ENCODE data around the gene DLG4.
A peak's percentile ranks its signal among the peaks of the same experiment; 100 is the strongest.

Gene DLG4

DNA sequence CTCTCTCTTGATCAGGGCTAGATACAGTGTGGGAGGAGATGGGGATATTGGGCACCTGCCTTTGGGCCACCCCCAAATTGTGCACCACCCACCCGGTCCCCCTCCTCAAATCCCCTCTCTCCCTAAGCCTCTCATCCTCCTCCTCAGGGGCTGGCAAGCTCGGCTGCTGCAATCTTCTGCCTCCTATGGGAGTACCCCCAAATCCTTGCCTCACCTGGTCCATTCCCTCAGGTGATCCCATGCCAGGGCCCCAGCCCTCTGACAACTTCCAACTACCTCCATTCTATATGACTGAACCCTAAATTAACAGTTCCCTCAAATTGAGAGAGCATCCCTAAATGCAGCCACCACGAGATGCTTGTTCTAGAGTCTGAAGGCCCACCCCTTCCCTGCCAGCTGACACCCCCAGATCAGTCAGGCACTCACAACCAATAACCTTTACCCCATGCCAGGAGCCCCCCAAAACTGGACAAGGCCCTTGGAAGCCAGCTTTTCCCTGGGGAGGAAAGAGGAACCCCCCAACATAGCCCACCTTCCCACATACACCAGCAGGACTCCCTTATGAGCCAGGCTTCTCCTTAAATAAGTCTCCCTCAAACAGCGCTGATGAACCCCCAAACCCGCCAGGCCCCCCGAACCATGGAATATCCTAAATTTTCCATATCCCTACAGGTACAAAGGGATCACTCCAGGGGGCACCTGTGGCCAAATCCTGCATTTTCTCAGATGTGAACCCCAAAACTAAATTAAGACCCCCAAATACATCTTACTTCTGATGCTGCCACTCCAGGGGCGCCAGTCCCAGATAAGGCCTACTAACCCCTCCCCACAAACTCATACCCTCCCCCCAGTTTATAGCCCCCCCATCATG is 3.2 kb downstream of the DLG4 start:
- H3K4me3 ChIP-seq = peak overlapping the region; percentile 57 to 82 (median 70)
- H3K4me1 ChIP-seq = peaks cover 60 to 81% (median 73%) of the 10 kb centered on the region in 10 experiments
- H3K36me3 ChIP-seq = peaks cover under 1 to 7% (median 4%) of the 10 kb centered on the region in 11 experiments; a peak in 17 of 22 replicates
- H3K9me3 ChIP-seq (replicated peaks in 1 of 11) = no peaks in the 10 kb centered on the region
- TF ChIP-seq Cebpa-rat (IDR thresholded peaks at IDR 0.05) = no peak
- peak overlapping the region in 10 of 11 experiments; percentile 35 to 74 (median 60); a peak in 19 of 22 replicates for H3K27ac ChIP-seq
- H3K27me3 ChIP-seq = no peaks in the 10 kb centered on the region
- H4K20me1 ChIP-seq = peaks cover 13 to 66% (median 40%) of the 10 kb centered on the region in 11 experiments; a peak in 20 of 22 replicates
- peak overlapping the region; percentile 68 to 82 (median 80) for H3K9ac ChIP-seq
- H3K4me2 ChIP-seq = peak overlapping the region; percentile 94 to 100 (median 99)

DNA sequence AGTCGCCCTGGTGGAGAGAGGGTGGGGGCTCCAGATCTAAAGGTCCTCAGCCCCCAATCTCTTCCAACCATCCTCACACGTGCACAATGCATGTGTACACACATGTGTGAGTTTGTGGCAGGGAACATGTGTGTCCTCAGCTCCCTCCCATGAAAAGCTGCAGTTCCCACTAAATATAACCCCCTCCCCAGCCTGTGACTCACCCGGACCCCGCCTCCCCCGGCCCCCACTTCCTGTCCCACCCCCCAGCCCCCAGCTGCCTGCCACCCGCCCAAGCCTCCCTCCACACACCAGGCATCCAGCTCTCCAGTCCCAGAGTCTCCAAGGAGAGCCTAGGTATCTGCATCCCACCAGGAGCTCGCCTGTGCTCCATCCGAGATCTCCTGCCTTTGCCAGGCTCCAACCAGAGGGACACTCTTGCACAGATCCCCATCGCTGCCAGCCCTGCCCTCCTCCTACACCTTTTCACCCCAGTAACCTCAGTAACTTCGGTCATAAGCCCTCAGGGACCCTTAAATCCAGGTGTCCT is 3.9 kb downstream of the DLG4 start:
- Histone ChIP-seq H3K4me2 (peak overlapping the region; percentile 94 to 100 (median 99)), H3K9me3 (replicated peaks in 1 of 11) (no peaks in the 10 kb centered on the region), H3K27me3 (no peaks in the 10 kb centered on the region), H3K36me3 (peaks cover 0 to 4% (median 0%) of the 10 kb centered on the region in 11 experiments; a peak in 1 of 22 replicates), H4K20me1 (peaks cover 12 to 65% (median 37%) of the 10 kb centered on the region in 11 experiments; a peak in 20 of 22 replicates), H3K27ac (peak overlapping the region in 9 of 11 experiments; percentile 60 to 87 (median 80); a peak in 18 of 22 replicates), H3K9ac (peak overlapping the region; percentile 68 to 82 (median 80)), H3K4me3 (peak overlapping the region; percentile 57 to 82 (median 70)), H3K4me1 (peaks cover 53 to 78% (median 69%) of the 10 kb centered on the region in 10 experiments)
- no peak for TF ChIP-seq Cebpa-rat (IDR thresholded peaks at IDR 0.05)

DNA sequence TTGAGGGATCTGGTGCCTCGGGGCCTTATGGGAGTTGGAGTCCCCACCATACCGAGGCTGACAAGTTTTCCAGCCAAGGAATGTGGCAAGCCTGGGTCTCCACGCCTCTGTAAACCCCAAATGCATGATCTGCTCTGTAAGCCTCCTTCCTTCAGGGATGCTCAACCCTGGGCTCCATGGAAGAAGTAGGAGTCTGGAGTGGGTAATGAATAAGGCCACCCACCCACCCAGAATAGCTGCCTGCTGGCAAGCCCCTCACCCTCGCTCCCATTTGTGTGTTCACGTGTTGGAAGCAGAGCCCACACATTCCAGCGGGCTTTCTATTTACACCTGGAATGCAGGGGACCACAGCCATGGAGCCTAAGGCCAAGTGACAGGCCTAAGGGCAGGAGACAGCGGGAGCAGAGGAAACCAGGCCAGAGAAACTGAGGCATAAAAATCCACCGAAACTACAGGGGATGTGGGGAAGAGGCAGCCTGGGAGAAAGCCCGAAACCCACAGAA is 4.4 kb downstream of the DLG4 start:
- Histone ChIP-seq H3K9me3 (replicated peaks in 1 of 11) (no peaks in the 10 kb centered on the region), H3K27me3 (no peaks in the 10 kb centered on the region), H3K4me2 (peak overlapping the region; percentile 94 to 100 (median 99)), H3K36me3 (peaks cover 0 to 7% (median 0%) of the 10 kb centered on the region in 11 experiments; a peak in 3 of 22 replicates), H3K27ac (peak overlapping the region in 9 of 11 experiments; percentile 60 to 87 (median 80); a peak in 19 of 22 replicates), H3K9ac (peak overlapping the region; percentile 28 to 79 (median 71); a peak in 20 of 22 replicates), H3K4me3 (peak overlapping the region; percentile 53 to 82 (median 64)), H4K20me1 (peaks cover 16 to 65% (median 42%) of the 10 kb centered on the region in 11 experiments; a peak in 19 of 22 replicates), H3K4me1 (peaks cover 54 to 73% (median 67%) of the 10 kb centered on the region in 10 experiments)
- no peak for TF ChIP-seq Cebpa-rat (IDR thresholded peaks at IDR 0.05)

DNA sequence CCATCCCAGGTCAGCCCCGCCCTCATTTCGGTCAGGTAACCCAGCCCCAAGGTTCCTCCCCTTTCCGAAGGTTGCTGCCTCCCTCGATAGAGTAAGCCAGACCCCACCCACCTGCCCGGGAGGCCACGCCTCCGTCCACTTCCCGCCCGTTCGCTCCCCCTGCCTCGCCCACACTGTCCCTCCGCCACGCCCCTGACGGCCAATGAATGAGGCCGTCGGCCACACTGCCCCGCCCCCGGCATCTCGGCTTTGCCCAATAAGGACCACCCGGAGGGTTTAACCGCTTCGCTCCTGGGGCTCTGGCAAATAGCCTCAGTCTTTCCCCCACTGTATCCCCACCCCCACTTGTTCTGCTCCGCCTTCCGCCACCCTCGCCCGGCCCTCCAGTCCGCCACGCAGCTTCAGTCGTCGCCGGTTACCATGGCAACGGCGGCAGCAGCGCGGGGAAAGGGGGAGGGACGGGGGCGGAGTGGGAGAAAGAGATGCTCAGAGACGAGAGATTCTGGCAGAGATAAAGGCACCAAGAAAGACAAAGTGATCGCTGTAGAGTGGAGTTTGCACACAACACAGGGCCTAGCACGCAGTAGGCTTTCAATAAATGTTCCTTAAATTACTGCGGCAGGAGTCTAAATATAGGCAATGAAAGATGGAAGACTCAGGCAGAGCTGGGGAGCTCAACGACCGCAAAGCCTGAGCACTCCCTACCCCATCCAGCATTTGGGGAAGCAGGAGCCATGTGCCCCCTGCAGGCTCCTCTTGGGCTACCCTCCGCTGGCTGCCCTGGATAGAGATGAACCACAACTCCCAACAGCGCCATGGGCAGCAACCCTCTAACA is 5.1 kb downstream of the DLG4 start:
- H3K4me2 ChIP-seq = peak overlapping the region; percentile 94 to 100 (median 99)
- peaks cover 0 to 10% (median 0%) of the 10 kb centered on the region in 11 experiments; a peak in 4 of 22 replicates for H3K36me3 ChIP-seq
- no peaks in the 10 kb centered on the region for H3K27me3 ChIP-seq
- H3K4me1 ChIP-seq = peaks cover 58 to 73% (median 66%) of the 10 kb centered on the region in 10 experiments
- peaks cover 16 to 69% (median 48%) of the 10 kb centered on the region in 11 experiments; a peak in 19 of 22 replicates for H4K20me1 ChIP-seq
- H3K9ac ChIP-seq = peak overlapping the region; percentile 58 to 79 (median 71); a peak in 21 of 22 replicates
- H3K27ac ChIP-seq = peak overlapping the region; percentile 38 to 87 (median 80); a peak in 21 of 22 replicates
- TF ChIP-seq Cebpa-rat (IDR thresholded peaks at IDR 0.05) = no peak
- no peaks in the 10 kb centered on the region for H3K9me3 ChIP-seq (replicated peaks in 1 of 11)
- peak overlapping the region; percentile 53 to 82 (median 64) for H3K4me3 ChIP-seq

DNA sequence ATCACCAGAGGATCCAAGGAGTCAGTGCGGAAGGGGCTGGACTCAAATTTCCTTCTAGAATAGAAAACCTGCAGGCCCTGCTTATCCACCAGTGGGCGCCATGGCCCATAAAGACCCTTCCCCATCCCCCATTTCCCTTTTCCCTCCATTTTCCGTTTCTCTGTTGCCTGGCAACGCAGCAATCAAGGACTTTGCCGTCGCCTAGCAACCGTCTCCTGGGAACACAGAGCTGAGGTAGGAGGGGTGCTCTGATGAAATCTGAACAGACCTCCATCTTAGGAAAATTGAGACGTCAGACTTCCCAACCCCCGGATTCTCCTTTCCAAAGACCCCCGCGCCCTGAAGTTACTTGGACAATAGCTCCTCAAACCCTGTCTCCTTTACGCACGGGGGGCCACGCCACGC is 5.7 kb downstream of the DLG4 start:
- H3K27me3 ChIP-seq = no peaks in the 10 kb centered on the region
- peak overlapping the region; percentile 79 to 100 (median 99) for H3K4me2 ChIP-seq
- no peaks in the 10 kb centered on the region for H3K9me3 ChIP-seq (replicated peaks in 1 of 11)
- peak overlapping the region in 10 of 11 experiments; percentile 58 to 79 (median 72); a peak in 21 of 22 replicates for H3K9ac ChIP-seq
- H3K27ac ChIP-seq = peak overlapping the region; percentile 38 to 87 (median 80); a peak in 21 of 22 replicates
- peak in 2 of 11 experiments; percentile 33 to 50; a peak in 3 of 22 replicates for TF ChIP-seq Cebpa-rat (IDR thresholded peaks at IDR 0.05)
- peaks cover 16 to 76% (median 55%) of the 10 kb centered on the region in 11 experiments; a peak in 19 of 22 replicates for H4K20me1 ChIP-seq
- H3K36me3 ChIP-seq = peaks cover 0 to 16% (median 0%) of the 10 kb centered on the region in 11 experiments; a peak in 6 of 22 replicates
- H3K4me3 ChIP-seq = peak overlapping the region; percentile 52 to 82 (median 64)
- peaks cover 58 to 73% (median 62%) of the 10 kb centered on the region in 10 experiments for H3K4me1 ChIP-seq

DNA sequence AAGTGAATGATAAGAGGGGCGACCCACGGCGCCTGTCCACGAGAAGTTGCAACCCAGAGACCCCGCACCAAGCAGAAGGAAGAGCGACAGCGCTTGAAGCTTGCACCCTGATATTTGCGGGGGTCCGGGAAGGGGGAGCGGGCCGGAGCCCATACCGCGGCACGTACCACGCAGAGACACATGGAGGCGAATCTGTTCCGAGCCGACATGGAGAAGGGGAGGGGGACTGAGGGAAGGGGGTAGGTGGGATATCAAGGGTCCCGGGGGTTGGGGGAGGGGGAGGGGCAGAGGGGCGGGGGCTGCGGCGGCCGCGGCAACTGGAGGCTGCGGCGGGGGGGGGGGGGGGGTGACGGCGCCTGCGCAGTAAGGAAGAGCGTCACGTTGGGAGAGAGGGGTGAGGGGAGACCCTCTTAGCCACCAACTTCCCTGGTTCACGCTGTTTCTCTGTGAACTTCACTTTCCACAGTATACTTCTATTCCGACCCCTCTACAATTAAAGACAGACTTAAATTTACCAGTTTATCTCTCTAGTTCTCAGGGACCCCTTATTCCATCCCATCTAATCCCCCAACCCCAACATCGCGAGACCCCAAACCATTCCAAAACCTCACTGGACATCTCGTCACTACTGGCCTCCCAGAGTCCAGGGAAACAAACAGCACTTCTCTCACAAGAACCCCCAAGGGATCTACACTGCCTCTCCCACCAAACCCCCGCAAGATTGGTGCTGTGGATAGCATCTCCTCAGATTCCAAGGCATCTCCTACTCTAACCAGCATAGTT is 8.0 kb downstream of the DLG4 start:
- peaks cover 0 to 25% (median 0%) of the 10 kb centered on the region in 11 experiments; a peak in 6 of 22 replicates for H3K36me3 ChIP-seq
- peak overlapping the region in 2 of 11 experiments; percentile 25 to 45; a peak in 2 of 22 replicates for H3K27ac ChIP-seq
- peak overlapping the region; percentile 21 to 99 (median 63); a peak in 21 of 22 replicates for H3K4me2 ChIP-seq
- H3K4me1 ChIP-seq = peaks cover 44 to 75% (median 65%) of the 10 kb centered on the region in 10 experiments
- peaks cover 20 to 97% (median 71%) of the 10 kb centered on the region in 11 experiments; a peak in 19 of 22 replicates for H4K20me1 ChIP-seq
- H3K4me3 ChIP-seq = no peak overlapping the region
- no peaks in the 10 kb centered on the region for H3K27me3 ChIP-seq
- peak overlapping the region in 7 of 11 experiments; percentile 20 to 46 (median 36); a peak in 9 of 22 replicates for H3K9ac ChIP-seq
- no peaks in the 10 kb centered on the region for H3K9me3 ChIP-seq (replicated peaks in 1 of 11)
- no peak for TF ChIP-seq Cebpa-rat (IDR thresholded peaks at IDR 0.05)

Data from BLaER1 treated with 17β-estradiol and CSF1 and Interleukin-3, amounts not matched to agents 10 nM and 100 nM (cell line).